ENCODE data around the gene NBPF1.
"Not testable (repeated sequence)": the region's sequence is repeated elsewhere in the genome, so short reads cannot be mapped to it uniquely, and the experiment has no call there.

GRCh38 chr1:16565324-16565723 is 48.0 kb downstream of the NBPF1 start:
- TF ChIP-seq POLR2A (IDR thresholded peaks at IDR 0.05; ENCODE audit: low read length); GATA1 (IDR thresholded peaks at IDR 0.05; ENCODE audit: low read depth, low read length): not testable (repeated sequence)

Data from erythroblast (primary cell).